Effector memory CD4-positive, alpha-beta T cell (primary cell): ENCODE measurements around the gene RSPO3.
"Not testable (repeated sequence)": the region's sequence is repeated elsewhere in the genome, so short reads cannot be mapped to it uniquely, and the experiment has no call there.

ENCODE experiments used
- DNase-seq, 3 donors: peaks; one replicate each; pipeline ENCODE4 v3.0.0-alpha.2; 2020
- H3K27ac ChIP-seq: 2 replicates; pipeline ENCODE4 v1.7.0; 2013; ENCODE audit warnings: mild to moderate bottlenecking, low read length, moderate library complexity; ENCODE audit not compliant: insufficient read depth, poor library complexity, severe bottlenecking
- H3K27me3 ChIP-seq: replicated peaks from 2 replicates; pipeline ENCODE4 v1.7.0; 2013; ENCODE audit warnings: mild to moderate bottlenecking, low read length; ENCODE audit not compliant: insufficient read depth, control insufficient read depth, poor library complexity, severe bottlenecking
- H3K36me3 ChIP-seq: 2 replicates; pipeline ENCODE4 v1.7.0; 2013; ENCODE audit warnings: mild to moderate bottlenecking, low read length, moderate library complexity; ENCODE audit not compliant: control insufficient read depth, insufficient read depth
- H3K4me1 ChIP-seq: 2 replicates; pipeline ENCODE4 v1.7.0; 2013; ENCODE audit warnings: low read length, mild to moderate bottlenecking; ENCODE audit not compliant: control insufficient read depth, insufficient read depth, poor library complexity, severe bottlenecking
- H3K4me3 ChIP-seq: 2 replicates; pipeline ENCODE4 v1.7.0; 2013; ENCODE audit warnings: low read length, low read depth, mild to moderate bottlenecking; ENCODE audit not compliant: insufficient read depth, poor library complexity, severe bottlenecking
- H3K9me3 ChIP-seq: 2 replicates; pipeline ENCODE4 v1.7.0; 2013; ENCODE audit warnings: mild to moderate bottlenecking, low read length, moderate library complexity; ENCODE audit not compliant: control insufficient read depth

Gene RSPO3

DNA sequence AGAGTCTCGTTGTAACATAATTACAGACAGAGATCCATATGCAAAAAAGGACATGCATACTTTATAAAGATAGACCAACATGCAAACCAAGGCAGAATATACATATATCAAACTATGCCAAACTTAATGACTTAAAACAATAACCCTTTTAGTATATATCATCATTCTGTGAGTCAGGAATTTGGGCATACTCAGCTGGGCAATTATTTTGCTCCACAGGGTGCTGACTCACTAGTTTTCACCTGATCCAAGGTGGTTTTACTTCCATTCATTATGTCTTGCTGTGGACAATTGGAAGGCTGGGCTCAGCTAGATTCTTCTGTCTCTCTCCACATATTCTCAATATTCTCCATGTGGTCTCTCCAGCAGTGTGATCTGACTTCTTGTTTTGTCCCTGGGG is 107.0 kb downstream of the RSPO3 start:
- H3K9me3 ChIP-seq, result no peaks in the 10 kb centered on the region
- no peaks in the 10 kb centered on the region for H3K27me3 ChIP-seq
- H3K4me1 ChIP-seq, result no peaks in the 10 kb centered on the region
- H3K27ac ChIP-seq, result no peak overlapping the region
- no peak overlapping the region for H3K4me3 ChIP-seq
- DNase-seq, result no peak
- no peaks in the 10 kb centered on the region for H3K36me3 ChIP-seq

DNA sequence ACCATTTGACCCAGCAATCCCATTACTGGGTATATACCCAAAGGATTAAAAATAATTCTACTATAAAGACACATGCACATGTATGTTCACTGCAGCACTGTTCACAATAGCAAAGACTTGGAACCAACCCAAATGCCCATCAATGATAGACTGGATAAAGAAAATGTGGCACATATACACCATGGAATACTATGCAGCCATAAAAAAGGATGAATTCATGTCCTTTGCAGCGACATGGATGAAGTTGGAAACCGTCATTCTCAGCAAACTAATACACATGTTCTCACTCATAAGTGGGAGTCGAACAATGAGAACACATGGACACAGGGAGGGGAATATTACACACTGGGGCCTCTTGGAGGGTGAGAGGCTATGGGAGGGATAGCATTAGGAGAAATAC is 115.3 kb downstream of the RSPO3 start:
- not testable (repeated sequence) for H3K36me3 ChIP-seq, H3K27ac ChIP-seq, H3K4me1 ChIP-seq, H3K4me3 ChIP-seq, DNase-seq, H3K9me3 ChIP-seq, H3K27me3 ChIP-seq

DNA sequence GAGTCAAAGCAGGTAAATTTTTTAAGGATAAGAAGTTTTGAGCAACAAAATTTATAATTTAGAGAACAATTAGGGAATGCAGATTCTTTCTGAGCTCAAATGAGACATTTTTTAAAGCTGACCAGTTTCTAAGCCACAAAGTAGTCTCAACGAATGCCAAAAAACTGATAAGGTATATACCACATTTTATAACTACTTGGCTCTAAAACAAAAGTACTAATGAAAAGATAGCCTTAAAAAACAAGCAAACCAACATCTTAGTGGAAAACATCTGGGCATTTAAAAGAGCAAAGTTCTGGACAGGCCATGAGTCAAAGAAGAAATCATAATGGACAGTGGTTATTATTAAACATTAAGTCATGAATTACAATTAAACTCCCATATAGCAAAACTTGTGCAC is 125.0 kb downstream of the RSPO3 start:
- no peak for DNase-seq
- no peaks in the 10 kb centered on the region for H3K9me3 ChIP-seq
- H3K27me3 ChIP-seq, result no peaks in the 10 kb centered on the region
- H3K4me3 ChIP-seq, result no peak overlapping the region
- no peaks in the 10 kb centered on the region for H3K36me3 ChIP-seq
- H3K4me1 ChIP-seq, result no peaks in the 10 kb centered on the region
- H3K27ac ChIP-seq, result no peak overlapping the region
